Spleen (tissue), 7 donors: ENCODE results near the gene RHBDL1.

Experiments used
- POLR2A ChIP-seq, 3 donors: fragments of 450-650 bp; IDR thresholded peaks; one replicate each; pipeline ENCODE4 v1.5.1; 2017; ENCODE audit warnings: antibody characterized with exemption in 3 of 3, mild to moderate bottlenecking in 1 of 3
- POLR2AphosphoS5 ChIP-seq, 3 donors: sonication (generic); formaldehyde crosslinking; IDR thresholded peaks; one replicate each; pipeline ENCODE4 v1.5.1; 2017; ENCODE audit warnings: antibody characterized with exemption in 3 of 3
- TF ChIP-seq, protein P1 (sequence below), 11 experiments: fragments of 200-600 bp in 7 of 11; fragments of 450-650 bp in 4 of 11; sonication (generic) in 4 of 11; IDR thresholded peaks in 8 of 11; conservative IDR thresholded peaks in 3 of 11; 1 replicate in 7 of 11; 2 replicates in 4 of 11; pipeline versions ENCODE4 v1.4.0 to v1.8.0; 2016 to 2021; ENCODE audit warnings: antibody characterized with exemption in 11 of 11, inconsistent platforms in 4 of 11, mild to moderate bottlenecking in 1 of 11
- donor health status: DM: no; HTN: no; CAD: no; lungs with moderate emphysema.
- donor health status: DM: no; HTN: no; CAD: no.
- donor health status: DM: no; HTN: no; CAD: no.

DNA sequence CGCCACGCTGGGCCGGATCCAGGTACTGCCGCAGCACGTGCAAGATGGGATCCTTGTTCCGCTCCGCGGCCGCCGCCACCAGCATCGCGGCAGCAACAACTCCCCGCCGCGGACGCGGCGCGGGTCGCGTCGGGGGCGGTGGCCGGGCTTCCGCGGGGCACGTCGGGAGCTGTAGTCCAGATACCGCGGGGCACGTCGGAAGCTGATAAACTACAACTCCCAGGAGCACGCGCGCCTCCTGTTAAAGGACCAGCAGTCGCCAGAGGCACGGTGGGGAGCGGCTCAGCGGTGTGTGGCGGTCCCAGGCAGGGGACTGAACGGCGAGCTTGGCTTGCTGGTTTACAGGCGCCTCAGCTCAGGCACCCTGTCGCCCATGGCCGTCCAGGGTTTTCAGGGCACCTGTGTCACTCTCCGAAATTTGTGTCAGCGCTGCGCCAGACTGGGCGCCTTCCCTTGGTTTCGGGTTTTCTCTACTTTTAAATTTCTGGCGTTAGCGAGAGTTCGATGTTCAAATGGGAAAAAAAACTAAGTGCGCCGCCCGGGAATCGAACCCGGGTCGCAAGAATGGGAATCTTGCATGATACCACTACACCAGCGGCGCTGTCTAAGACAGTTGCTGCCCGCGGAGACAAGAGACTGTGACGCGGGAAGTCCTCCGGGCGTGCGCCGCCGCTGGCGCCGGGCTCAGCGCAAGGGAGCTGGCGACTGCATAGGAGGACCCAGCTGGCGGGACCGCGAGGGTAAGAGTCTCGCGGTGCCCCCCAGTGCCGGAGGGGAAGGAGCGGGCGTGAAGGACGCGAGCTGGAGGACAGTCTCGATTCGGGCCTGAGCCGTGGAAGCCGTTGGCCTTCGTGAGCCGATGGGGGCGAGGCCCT lies 39.0 kb upstream of the RHBDL1 start, which contains the start of gene METTL26:
- TF ChIP-seq, protein P1, sequence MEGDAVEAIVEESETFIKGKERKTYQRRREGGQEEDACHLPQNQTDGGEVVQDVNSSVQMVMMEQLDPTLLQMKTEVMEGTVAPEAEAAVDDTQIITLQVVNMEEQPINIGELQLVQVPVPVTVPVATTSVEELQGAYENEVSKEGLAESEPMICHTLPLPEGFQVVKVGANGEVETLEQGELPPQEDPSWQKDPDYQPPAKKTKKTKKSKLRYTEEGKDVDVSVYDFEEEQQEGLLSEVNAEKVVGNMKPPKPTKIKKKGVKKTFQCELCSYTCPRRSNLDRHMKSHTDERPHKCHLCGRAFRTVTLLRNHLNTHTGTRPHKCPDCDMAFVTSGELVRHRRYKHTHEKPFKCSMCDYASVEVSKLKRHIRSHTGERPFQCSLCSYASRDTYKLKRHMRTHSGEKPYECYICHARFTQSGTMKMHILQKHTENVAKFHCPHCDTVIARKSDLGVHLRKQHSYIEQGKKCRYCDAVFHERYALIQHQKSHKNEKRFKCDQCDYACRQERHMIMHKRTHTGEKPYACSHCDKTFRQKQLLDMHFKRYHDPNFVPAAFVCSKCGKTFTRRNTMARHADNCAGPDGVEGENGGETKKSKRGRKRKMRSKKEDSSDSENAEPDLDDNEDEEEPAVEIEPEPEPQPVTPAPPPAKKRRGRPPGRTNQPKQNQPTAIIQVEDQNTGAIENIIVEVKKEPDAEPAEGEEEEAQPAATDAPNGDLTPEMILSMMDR (IDR thresholded peaks at IDR 0.05 in 8 of 11, conservative IDR thresholded peaks at IDR 0.05 in 3 of 11), result peak in 4 of 11 experiments; percentile 28 to 38 (median 34)
- TF ChIP-seq POLR2AphosphoS5 (IDR thresholded peaks at IDR 0.05) (peak; percentile 87 to 89 (median 88)), POLR2A (IDR thresholded peaks at IDR 0.05) (peak in 1 of 3 donors; percentile 20)
